B cell (primary cell): ENCODE measurements around the gene SRCAP. TPM values are rescaled to one million over a fixed set of nuclear protein-coding genes. Genes with fewer than 3 reads are reported as not detected.

Experiments
- ATAC-seq: fragments of 200-7000 bp; cut with Tn5 transposase; one replicate; pipeline ENCODE4 v1.10.0; 2021; ENCODE audit warnings: low read depth, mild to moderate bottlenecking, moderate number of reproducible peaks, moderate library complexity
- CTCF ChIA-PET: fragments of 350-600 bp; sonication (Branson Sonifier 250); formaldehyde crosslinking; loops from one replicate; lab custom pipeline; 2021; ENCODE audit warnings: antibody characterized with exemption, inconsistent platforms; lab: Charles Lee
- POLR2A ChIA-PET: fragments of 350-600 bp; sonication (Branson Sonifier 250); formaldehyde crosslinking; loops from one replicate; lab custom pipeline; 2021; ENCODE audit warnings: antibody characterized with exemption; lab: Charles Lee
- DNase-seq: peaks from one replicate; pipeline ENCODE4 v3.0.0; 2013
- H2AFZ ChIP-seq: 2 replicates; pipeline ENCODE4 v1.6.1; 2012; ENCODE audit warnings: mild to moderate bottlenecking, low read depth, low read length; ENCODE audit not compliant: insufficient read depth, poor library complexity, severe bottlenecking
- H3K27ac ChIP-seq, 2 donors: 1 replicate in 1 of 2; 2 replicates in 1 of 2; pipeline ENCODE4 v1.5.1; 2012 to 2013; ENCODE audit warnings: low read length in 2 of 2, mild to moderate bottlenecking in 2 of 2, moderate library complexity in 1 of 2
- H3K27me3 ChIP-seq, 4 experiments: fragments of 200-600 bp in 1 of 4; sonication (generic) in 1 of 4; replicated peaks in 1 of 4; 1 replicate in 2 of 4; 2 replicates in 2 of 4; pipeline versions ENCODE4 v1.6.1 to v1.7.0; 2013 to 2016; ENCODE audit warnings: low read length in 3 of 4, mild to moderate bottlenecking in 2 of 4, mixed read lengths in 1 of 4, moderate library complexity in 1 of 4; ENCODE audit not compliant: insufficient read depth in 4 of 4, control insufficient read depth in 3 of 4; ENCODE audit errors: control extremely low read depth in 1 of 4
- H3K36me3 ChIP-seq, 2 experiments: replicated peaks in 1 of 2; 1 replicate in 1 of 2; 2 replicates in 1 of 2; pipeline versions ENCODE4 v1.6.1 to v1.7.1; 2013; ENCODE audit warnings: low read length in 1 of 2; ENCODE audit not compliant: insufficient read depth in 2 of 2, control insufficient read depth in 1 of 2; ENCODE audit errors: control extremely low read depth in 1 of 2, extremely low read depth in 1 of 2
- H3K4me1 ChIP-seq, 2 donors: fragments of 200-600 bp in 1 of 2; sonication (generic) in 1 of 2; 1 replicate in 1 of 2; 2 replicates in 1 of 2; pipeline versions ENCODE4 v1.5.1 to v1.6.1; 2013 to 2017; ENCODE audit warnings: low read length in 2 of 2; ENCODE audit not compliant: control insufficient read depth in 2 of 2, insufficient read depth in 2 of 2
- H3K4me2 ChIP-seq: replicated peaks from 2 replicates; pipeline ENCODE3; 2012; ENCODE audit warnings: mild to moderate bottlenecking, low read depth, low read length; ENCODE audit not compliant: poor library complexity, severe bottlenecking
- H3K4me3 ChIP-seq, 5 experiments: fragments of 200-600 bp in 1 of 5; sonication (generic) in 1 of 5; 1 replicate in 3 of 5; 2 replicates in 2 of 5; pipeline versions ENCODE4 v1.5.1 to v1.7.0; 2011 to 2016; ENCODE audit warnings: low read length in 4 of 5, mild to moderate bottlenecking in 4 of 5, low read depth in 2 of 5, control low read depth in 1 of 5, moderate library complexity in 1 of 5; ENCODE audit not compliant: insufficient read depth in 1 of 5; ENCODE audit errors: control extremely low read depth in 1 of 5, extremely low read depth in 1 of 5
- H3K79me2 ChIP-seq: fragments of 200-600 bp; sonication (generic); one replicate; pipeline ENCODE4 v1.6.0; 2016; ENCODE audit warnings: low read length; ENCODE audit not compliant: control insufficient read depth, insufficient read depth
- H3K9ac ChIP-seq: fragments of 200-600 bp; sonication (generic); 2 replicates; pipeline ENCODE4 v1.6.1; 2017; ENCODE audit warnings: mild to moderate bottlenecking, low read length, moderate library complexity
- H3K9me3 ChIP-seq, 3 donors: one replicate each; pipeline versions ENCODE4 v1.6.1 to v1.7.1; 2013; ENCODE audit warnings: low read length in 2 of 3; ENCODE audit not compliant: control insufficient read depth in 2 of 3, insufficient read depth in 1 of 3; ENCODE audit errors: control extremely low read depth in 1 of 3
- H4K20me1 ChIP-seq: 2 replicates; pipeline ENCODE4 v1.6.0; 2012; ENCODE audit warnings: mild to moderate bottlenecking, low read length; ENCODE audit not compliant: insufficient read depth, control insufficient read depth, poor library complexity, severe bottlenecking
- H3K27ac Mint-ChIP-seq: one replicate; pipeline ENCODE4 v1.8.0; 2021; ENCODE audit warnings: mixed read lengths
- H3K27me3 Mint-ChIP-seq: one replicate; pipeline ENCODE4 v1.8.0; 2021; ENCODE audit warnings: mixed read lengths
- H3K4me1 Mint-ChIP-seq: one replicate; pipeline ENCODE4 v1.8.0; 2021; ENCODE audit warnings: mixed read lengths
- H3K4me3 Mint-ChIP-seq: one replicate; pipeline ENCODE4 v1.8.0; 2021; ENCODE audit warnings: mixed read lengths
- H3K9me3 Mint-ChIP-seq: one replicate; pipeline ENCODE4 v1.8.0; 2022; ENCODE audit warnings: mixed read lengths; ENCODE audit not compliant: insufficient read depth
- CTCF ChIP-seq: fragments of 200-600 bp; IDR thresholded peaks from one replicate; pipeline ENCODE4 v1.8.0; 2022; ENCODE audit warnings: antibody characterized with exemption, mild to moderate bottlenecking
- EZH2 ChIP-seq: IDR thresholded peaks from 2 replicates; pipeline ENCODE4 v1.6.1; 2012; ENCODE audit warnings: borderline replicate concordance, low read depth, mild to moderate bottlenecking, moderate library complexity, low read length; ENCODE audit not compliant: insufficient read depth, poor library complexity, severe bottlenecking
- WGBS: methylation state at CpG from one replicate; pipeline ENCODE4 v1.1.5; 2013; ENCODE audit warnings: missing lambda C conversion rate; ENCODE audit not compliant: insufficient coverage; 5-methylcytosine and 5-hydroxymethylcytosine counted together
- intact Hi-C: fragments of 100-400 bp; cut with micrococcal nuclease; formaldehyde crosslinking; loops from one replicate; pipeline ENCODE4 v1.10.0; 2022
- polyA plus RNA-seq: library from polyadenylated mRNA; depleted of rRNA; stranded (reverse); fragments of >200 nt; gene quantifications from 2 replicates; pipeline ENCODE4 v1.2.3, GENCODE V29; 2012
- total RNA-seq, 2 donors: library from RNA; stranded (reverse); fragments of 120-200 nt in 1 of 2; gene quantifications; 1 replicate in 1 of 2; 2 replicates in 1 of 2; pipeline versions ENCODE4 v1.2.3 to v1.2.4, GENCODE V29; 2013 to 2022

The SRCAP gene
- total and polyA plus RNA-seq, 2 donors (not counting 1 experiment from before 2014, with no cell fraction given) = 20.9 to 145 TPM

- 88% methylated on average over 1 of the region's 3 CpGs for WGBS
- ATAC-seq (no peak), DNase-seq (no peak)
- Histone ChIP-seq H3K4me2 (no peak overlapping the region), H4K20me1 (peaks cover 5% of the 10 kb centered on the region), H3K79me2 (peaks cover 14% of the 10 kb centered on the region), H3K9me3 (no peaks in the 10 kb centered on the region), H3K36me3 (peaks cover 2 to 71% of the 10 kb centered on the region in 2 experiments), H3K27ac (no peak overlapping the region), H2AFZ (no peak overlapping the region), H3K4me3 (no peak overlapping the region), H3K27me3 (no peaks in the 10 kb centered on the region), H3K9ac (no peak overlapping the region), H3K4me1 (no peaks in the 10 kb centered on the region)
- ChIA-PET CTCF (no interaction called here), POLR2A (no interaction called here)
- Mint-ChIP-seq H3K27ac (no peak overlapping the region), H3K27me3 (no peaks in the 10 kb centered on the region), H3K4me3 (no peak overlapping the region), H3K4me1 (no peaks in the 10 kb centered on the region), H3K9me3 (no peaks in the 10 kb centered on the region)
- TF ChIP-seq EZH2 (no peak), CTCF (no peak)
- intact Hi-C loops = no loop called here
Measured at GRCh38 chr16:30731411-30731810, 32.4 kb downstream of the SRCAP start.

- Histone ChIP-seq H3K27ac (no peak overlapping the region), H3K36me3 (peaks cover 2 to 77% of the 10 kb centered on the region in 2 experiments), H3K4me2 (no peak overlapping the region), H3K79me2 (peaks cover 33% of the 10 kb centered on the region), H3K9me3 (no peaks in the 10 kb centered on the region), H3K27me3 (no peaks in the 10 kb centered on the region), H3K4me1 (no peaks in the 10 kb centered on the region), H3K4me3 (no peak overlapping the region), H2AFZ (no peak overlapping the region), H3K9ac (no peak overlapping the region), H4K20me1 (peaks cover 31% of the 10 kb centered on the region)
- CTCF ChIA-PET = no interaction called here
- ATAC-seq (no peak), DNase-seq (no peak)
- no peaks in the 10 kb centered on the region for H3K27me3 Mint-ChIP-seq
- intact Hi-C loops = no loop called here
- H3K4me1 Mint-ChIP-seq = peaks cover 5% of the 10 kb centered on the region
- POLR2A ChIA-PET = interaction anchor here (1.2 kb wide), 1 partner anchor 11 kb away, joined by 3 read pairs; no protein-coding TSS in a partner anchor
- TF ChIP-seq CTCF (no peak), EZH2 (no peak)
- H3K4me3 Mint-ChIP-seq = no peak overlapping the region
- H3K27ac Mint-ChIP-seq = no peak overlapping the region
- 98% methylated on average over 17 of the region's 17 CpGs for WGBS
- H3K9me3 Mint-ChIP-seq = no peaks in the 10 kb centered on the region
Measured at GRCh38 chr16:30736995-30737793, 38.2 kb downstream of the SRCAP start.
